ENCODE results near the gene VIPR2. TPM values are rescaled to one million over a fixed set of nuclear protein-coding genes. Genes with fewer than 3 reads are reported as not detected.

Gene VIPR2
- total RNA-seq, 1 donor from 2014 or later, result 0.07 TPM

- Mint-ChIP-seq H3K36me3 (ENCODE audit: low read depth) (no peaks in the 10 kb centered on the region), H3K27ac (ENCODE audit: unreplicated experiment) (no peak overlapping the region), H3K27me3 (ENCODE audit: low read depth) (peaks cover 11% of the 10 kb centered on the region), H3K4me1 (ENCODE audit: low read depth) (peaks cover 7% of the 10 kb centered on the region), H3K9me3 (ENCODE audit: low read depth) (no peaks in the 10 kb centered on the region), H3K4me3 (ENCODE audit: unreplicated experiment) (no peak overlapping the region)
- DNase-seq (ENCODE audit: low spot score), result no peak
- TF ChIP-seq, protein P1, sequence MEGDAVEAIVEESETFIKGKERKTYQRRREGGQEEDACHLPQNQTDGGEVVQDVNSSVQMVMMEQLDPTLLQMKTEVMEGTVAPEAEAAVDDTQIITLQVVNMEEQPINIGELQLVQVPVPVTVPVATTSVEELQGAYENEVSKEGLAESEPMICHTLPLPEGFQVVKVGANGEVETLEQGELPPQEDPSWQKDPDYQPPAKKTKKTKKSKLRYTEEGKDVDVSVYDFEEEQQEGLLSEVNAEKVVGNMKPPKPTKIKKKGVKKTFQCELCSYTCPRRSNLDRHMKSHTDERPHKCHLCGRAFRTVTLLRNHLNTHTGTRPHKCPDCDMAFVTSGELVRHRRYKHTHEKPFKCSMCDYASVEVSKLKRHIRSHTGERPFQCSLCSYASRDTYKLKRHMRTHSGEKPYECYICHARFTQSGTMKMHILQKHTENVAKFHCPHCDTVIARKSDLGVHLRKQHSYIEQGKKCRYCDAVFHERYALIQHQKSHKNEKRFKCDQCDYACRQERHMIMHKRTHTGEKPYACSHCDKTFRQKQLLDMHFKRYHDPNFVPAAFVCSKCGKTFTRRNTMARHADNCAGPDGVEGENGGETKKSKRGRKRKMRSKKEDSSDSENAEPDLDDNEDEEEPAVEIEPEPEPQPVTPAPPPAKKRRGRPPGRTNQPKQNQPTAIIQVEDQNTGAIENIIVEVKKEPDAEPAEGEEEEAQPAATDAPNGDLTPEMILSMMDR (IDR thresholded peaks at IDR 0.05), result no peak
Measured at GRCh38 chr7:159033956-159034355, 110.7 kb downstream of the VIPR2 start.

GRCh38 chr7:159033473-159033825, 111.2 kb downstream of the VIPR2 start:
- TF ChIP-seq, protein P1 (IDR thresholded peaks at IDR 0.05), result no peak
- Mint-ChIP-seq H3K4me1 (ENCODE audit: low read depth) (peaks cover 7% of the 10 kb centered on the region), H3K27me3 (ENCODE audit: low read depth) (peaks cover 10% of the 10 kb centered on the region), H3K4me3 (ENCODE audit: unreplicated experiment) (no peak overlapping the region), H3K27ac (ENCODE audit: unreplicated experiment) (no peak overlapping the region), H3K36me3 (ENCODE audit: low read depth) (no peaks in the 10 kb centered on the region), H3K9me3 (ENCODE audit: low read depth) (no peaks in the 10 kb centered on the region)
- no peak for DNase-seq (ENCODE audit: low spot score)

DNA sequence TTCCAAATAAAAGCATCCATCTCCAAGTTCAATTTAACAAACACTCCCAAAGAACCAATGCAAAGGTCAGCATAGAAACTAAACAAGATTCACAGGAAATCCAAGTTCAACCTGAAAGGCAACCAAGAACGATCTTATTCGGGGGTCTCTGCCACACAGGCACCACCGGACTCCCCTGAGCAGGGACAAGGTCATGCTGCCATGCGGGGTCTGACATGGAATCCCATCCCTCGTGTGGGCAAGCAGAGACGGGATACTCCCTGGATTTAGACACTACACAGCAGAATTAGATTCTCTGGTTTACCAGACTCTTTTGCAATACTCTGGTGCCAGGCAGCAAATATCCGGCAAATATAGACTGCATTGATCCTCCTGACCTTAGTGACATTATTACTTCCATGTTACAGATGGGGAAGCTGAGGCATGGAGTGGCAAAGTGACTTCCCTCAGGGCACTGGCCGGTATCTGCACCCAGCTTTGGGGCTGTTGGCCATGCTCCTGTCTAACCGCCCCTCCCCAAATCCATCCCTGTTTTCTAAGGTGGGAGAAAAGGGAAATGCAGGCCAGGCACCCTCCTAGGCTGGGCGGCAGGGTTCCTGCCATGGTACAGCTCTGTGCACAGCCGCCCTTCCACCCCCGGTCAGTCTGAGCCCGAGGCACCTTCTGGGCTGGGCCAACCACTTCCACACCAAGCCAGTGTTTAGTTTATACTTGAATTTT, 111.8 kb downstream of the VIPR2 start:
- DNase-seq (ENCODE audit: low spot score), result no peak
- H3K27me3 Mint-ChIP-seq (ENCODE audit: low read depth), result peaks cover 10% of the 10 kb centered on the region
- peaks cover 7% of the 10 kb centered on the region for H3K4me1 Mint-ChIP-seq (ENCODE audit: low read depth)
- H3K36me3 Mint-ChIP-seq (ENCODE audit: low read depth), result no peaks in the 10 kb centered on the region
- no peak overlapping the region for H3K4me3 Mint-ChIP-seq (ENCODE audit: unreplicated experiment)
- H3K9me3 Mint-ChIP-seq (ENCODE audit: low read depth), result no peaks in the 10 kb centered on the region
- H3K27ac Mint-ChIP-seq (ENCODE audit: unreplicated experiment), result no peak overlapping the region
- TF ChIP-seq, protein P1 (IDR thresholded peaks at IDR 0.05), result no peak

DNA sequence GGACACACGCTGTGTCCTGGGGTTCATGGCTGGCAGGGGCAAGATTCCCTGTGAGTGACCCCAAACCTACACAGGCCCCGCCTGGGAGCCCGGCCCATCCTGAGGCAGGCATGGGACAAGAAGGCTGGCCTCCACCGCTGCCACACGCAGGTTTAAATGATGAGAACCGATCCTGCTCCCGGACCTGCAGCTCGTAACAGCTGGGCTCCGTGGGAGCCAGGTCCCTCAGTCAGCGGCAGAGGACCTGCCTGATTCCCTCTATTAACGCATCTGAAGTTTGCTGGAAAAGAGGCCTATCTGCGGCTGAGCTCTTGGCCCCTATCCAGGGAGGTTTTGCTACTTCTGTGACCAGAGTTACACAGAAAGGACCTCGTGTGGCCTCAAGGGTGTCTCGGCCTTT, 112.3 kb downstream of the VIPR2 start:
- peaks cover 9% of the 10 kb centered on the region for H3K4me1 Mint-ChIP-seq (ENCODE audit: low read depth)
- no peaks in the 10 kb centered on the region for H3K9me3 Mint-ChIP-seq (ENCODE audit: low read depth)
- H3K27ac Mint-ChIP-seq (ENCODE audit: unreplicated experiment), result no peak overlapping the region
- peaks cover 12% of the 10 kb centered on the region for H3K27me3 Mint-ChIP-seq (ENCODE audit: low read depth)
- no peaks in the 10 kb centered on the region for H3K36me3 Mint-ChIP-seq (ENCODE audit: low read depth)
- DNase-seq (ENCODE audit: low spot score), result no peak
- TF ChIP-seq, protein P1 (IDR thresholded peaks at IDR 0.05), result no peak
- no peak overlapping the region for H3K4me3 Mint-ChIP-seq (ENCODE audit: unreplicated experiment)

- no peak overlapping the region for H3K27ac Mint-ChIP-seq (ENCODE audit: unreplicated experiment)
- H3K36me3 Mint-ChIP-seq (ENCODE audit: low read depth), result no peaks in the 10 kb centered on the region
- TF ChIP-seq, protein P1 (IDR thresholded peaks at IDR 0.05), result no peak
- H3K27me3 Mint-ChIP-seq (ENCODE audit: low read depth), result peaks cover 11% of the 10 kb centered on the region
- H3K9me3 Mint-ChIP-seq (ENCODE audit: low read depth), result no peaks in the 10 kb centered on the region
- peaks cover 15% of the 10 kb centered on the region for H3K4me1 Mint-ChIP-seq (ENCODE audit: low read depth)
- H3K4me3 Mint-ChIP-seq (ENCODE audit: unreplicated experiment), result no peak overlapping the region
- no peak for DNase-seq (ENCODE audit: low spot score)
Measured at GRCh38 chr7:159031750-159032149, 112.9 kb downstream of the VIPR2 start.

Measured in chondrocyte (in vitro differentiated cells).